HT-29 (cell line): ENCODE measurements around the gene KCNQ1. TPM values are rescaled to one million over a fixed set of nuclear protein-coding genes. Genes with fewer than 3 reads are reported as not detected.

Experiments
- DNase-seq: peaks from one replicate; pipeline ENCODE4 v3.0.0-alpha.2; 2015; ENCODE audit warnings: low spot score
- total RNA-seq: library from RNA; depleted of rRNA; stranded (reverse); fragments of >200 nt; shearing (Covaris generic); gene quantifications from 2 replicates; pipeline ENCODE4 v1.2.3, GENCODE V29; 2014

The KCNQ1 gene
- total RNA-seq, 1 experiment from 2014 or later, result 9.9 TPM

- DNase-seq, result no peak
Measured at GRCh38 chr11:2709429-2709828, 264.6 kb downstream of the KCNQ1 start.

GRCh38 chr11:2711161-2711560 lies 266.4 kb downstream of the KCNQ1 start:
- no peak for DNase-seq

GRCh38 chr11:2713094-2713493 lies 268.3 kb downstream of the KCNQ1 start:
- DNase-seq, result no peak

GRCh38 chr11:2713661-2714462 lies 269.1 kb downstream of the KCNQ1 start:
- no peak for DNase-seq

GRCh38 chr11:2714463-2714800 lies 269.6 kb downstream of the KCNQ1 start:
- no peak for DNase-seq

- DNase-seq, result no peak
Measured at GRCh38 chr11:2714871-2715270, 270.1 kb downstream of the KCNQ1 start.

- no peak for DNase-seq
Measured at GRCh38 chr11:2715716-2716350, 271.0 kb downstream of the KCNQ1 start.

GRCh38 chr11:2716376-2717095 lies 271.7 kb downstream of the KCNQ1 start:
- no peak for DNase-seq

GRCh38 chr11:2717561-2718325 lies 272.9 kb downstream of the KCNQ1 start:
- DNase-seq, result no peak

GRCh38 chr11:2718817-2719438 lies 274.1 kb downstream of the KCNQ1 start:
- no peak for DNase-seq

- no peak for DNase-seq
Measured at GRCh38 chr11:2719831-2720590, 275.2 kb downstream of the KCNQ1 start.

GRCh38 chr11:2721210-2721916 lies 276.6 kb downstream of the KCNQ1 start:
- no peak for DNase-seq

- no peak for DNase-seq
Measured at GRCh38 chr11:2722955-2723354, 278.1 kb downstream of the KCNQ1 start.

- no peak for DNase-seq
Measured at GRCh38 chr11:2724104-2724503, 279.3 kb downstream of the KCNQ1 start.

GRCh38 chr11:2724653-2725367 lies 280.0 kb downstream of the KCNQ1 start:
- no peak for DNase-seq

- no peak for DNase-seq
Measured at GRCh38 chr11:2725368-2726300, 280.8 kb downstream of the KCNQ1 start.

- DNase-seq, result no peak
Measured at GRCh38 chr11:2726964-2727363, 282.2 kb downstream of the KCNQ1 start.

GRCh38 chr11:2728128-2728662 lies 283.4 kb downstream of the KCNQ1 start:
- no peak for DNase-seq
